Stimulated activated CD4-positive, alpha-beta T cell treated with anti-CD3 and anti-CD28 coated beads, Interleukin-2, amount 100 ng/mL, for 24 hours (primary cell): Measurements from ENCODE around the gene PCID2.

Source experiments
- DNase-seq, 2 donors: peaks; one replicate each; pipeline ENCODE4 v3.0.0-alpha.2; 2020

PCID2 gene

GRCh38 chr13:113187263-113187669 lies 21.2 kb downstream of the PCID2 start:
- DNase-seq = peak; percentile 73 to 74

GRCh38 chr13:113186061-113186900 lies 22.2 kb downstream of the PCID2 start:
- no peak for DNase-seq

- DNase-seq = no peak
These were observed 23.7 kb downstream of the PCID2 start for GRCh38 chr13:113184568-113185440.

GRCh38 chr13:113183450-113184129 lies 24.9 kb downstream of the PCID2 start:
- no peak for DNase-seq

GRCh38 chr13:113182046-113182445 lies 26.4 kb downstream of the PCID2 start:
- no peak for DNase-seq

GRCh38 chr13:113179374-113180230 lies 28.9 kb downstream of the PCID2 start:
- no peak for DNase-seq

GRCh38 chr13:113178896-113179167 lies 29.6 kb downstream of the PCID2 start:
- no peak for DNase-seq

- DNase-seq = no peak
These were observed 30.2 kb downstream of the PCID2 start for GRCh38 chr13:113178070-113178895.

GRCh38 chr13:113176822-113177221 lies 31.6 kb downstream of the PCID2 start:
- DNase-seq = no peak

- peak; percentile 46 to 55 for DNase-seq
These were observed 32.2 kb downstream of the PCID2 start for GRCh38 chr13:113176280-113176679.

GRCh38 chr13:113172419-113172926 lies 36.0 kb downstream of the PCID2 start:
- no peak for DNase-seq

GRCh38 chr13:113171250-113172125 lies 37.0 kb downstream of the PCID2 start:
- DNase-seq = no peak

- DNase-seq = no peak
These were observed 38.0 kb downstream of the PCID2 start for GRCh38 chr13:113170511-113170910.

- no peak for DNase-seq
These were observed 38.9 kb downstream of the PCID2 start for GRCh38 chr13:113169277-113170272.

GRCh38 chr13:113168211-113168610 lies 40.3 kb downstream of the PCID2 start:
- DNase-seq = no peak

- no peak for DNase-seq
These were observed 40.9 kb downstream of the PCID2 start for GRCh38 chr13:113167575-113167974.

- DNase-seq = no peak
These were observed 41.3 kb downstream of the PCID2 start for GRCh38 chr13:113167155-113167554.

GRCh38 chr13:113166681-113167080 lies 41.8 kb downstream of the PCID2 start:
- no peak for DNase-seq

GRCh38 chr13:113166266-113166665 lies 42.2 kb downstream of the PCID2 start:
- no peak for DNase-seq
